GM18951 (cell line): ENCODE measurements around the gene DNAH7.
"Not testable (repeated sequence)": the region's sequence is repeated elsewhere in the genome, so short reads cannot be mapped to it uniquely, and the experiment has no call there.

Experiments used
- POLR2A ChIP-seq: IDR thresholded peaks from 4 replicates; pipeline ENCODE4 v1.6.1; 2011; ENCODE audit warnings: mild to moderate bottlenecking; ENCODE audit not compliant: insufficient read length, insufficient read depth; ENCODE audit errors: extremely low read depth
- in situ Hi-C: fragments of 300-500 bp; cut with MboI; formaldehyde crosslinking; loops from one replicate; pipeline ENCODE4 v1.12.0; 2022; ENCODE audit warnings: low sequenced_read_pairs, mixed read lengths, inconsistent platforms; ENCODE audit not compliant: unreplicated experiment

DNAH7 gene

DNA sequence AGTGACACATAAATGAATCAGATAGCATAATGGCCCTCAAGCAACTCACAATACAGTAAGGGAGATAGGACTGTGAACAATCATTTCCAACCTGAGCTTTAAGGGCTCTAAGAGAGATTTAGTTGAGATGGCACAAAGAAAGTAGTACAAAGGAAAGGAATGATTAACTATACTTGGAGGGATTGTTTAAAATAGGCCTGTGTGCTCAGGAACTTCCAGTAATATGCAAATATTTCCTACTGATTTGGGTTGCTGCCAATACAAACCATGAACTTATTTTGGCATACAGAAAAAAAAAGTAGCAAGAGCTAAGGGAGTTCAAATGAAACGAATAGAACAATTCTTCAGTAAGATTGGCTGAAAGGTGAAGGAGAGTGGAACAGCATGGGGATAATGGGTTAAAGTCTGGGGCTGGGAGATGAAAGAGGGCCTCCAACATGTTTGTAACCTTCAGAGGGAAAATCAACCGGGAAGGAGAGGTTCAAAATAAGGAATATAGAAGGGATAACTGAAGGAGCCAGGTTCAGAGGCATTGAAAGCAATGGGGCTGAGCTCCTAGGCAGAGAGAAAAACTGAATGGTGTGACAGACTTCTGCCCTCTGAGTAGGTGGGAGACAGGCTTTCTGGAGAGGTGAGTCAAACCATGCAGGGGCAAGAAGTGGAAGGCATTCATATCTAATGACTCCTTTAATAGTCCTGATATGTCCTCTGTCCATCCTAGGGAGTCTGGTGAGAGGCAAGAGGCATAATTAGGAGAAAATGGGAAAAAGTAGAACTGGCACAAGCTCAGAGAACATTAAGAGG is 83.5 kb downstream of the DNAH7 start:
- in situ Hi-C loops = no loop called here
- no peak for TF ChIP-seq POLR2A

DNA sequence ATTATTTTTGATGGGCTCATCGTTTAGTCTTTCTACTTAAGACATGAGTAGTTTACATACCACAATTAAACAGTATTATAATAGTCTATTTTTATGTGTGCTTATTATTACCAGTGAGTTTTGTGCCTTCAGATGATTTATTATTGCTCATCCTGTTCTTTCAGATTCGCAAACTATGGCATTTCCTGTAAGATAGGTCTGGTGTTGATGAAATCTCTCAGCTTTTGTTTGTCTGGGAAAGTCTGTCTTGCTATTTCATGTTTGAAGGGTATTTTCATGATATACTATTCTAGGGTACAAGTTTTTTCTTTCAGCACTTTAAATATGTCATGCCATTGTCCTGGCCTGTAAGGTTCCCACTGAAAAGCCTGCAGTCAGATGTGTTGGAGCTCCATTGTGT is 101.3 kb downstream of the DNAH7 start:
- in situ Hi-C loops = no loop called here
- no peak for TF ChIP-seq POLR2A

DNA sequence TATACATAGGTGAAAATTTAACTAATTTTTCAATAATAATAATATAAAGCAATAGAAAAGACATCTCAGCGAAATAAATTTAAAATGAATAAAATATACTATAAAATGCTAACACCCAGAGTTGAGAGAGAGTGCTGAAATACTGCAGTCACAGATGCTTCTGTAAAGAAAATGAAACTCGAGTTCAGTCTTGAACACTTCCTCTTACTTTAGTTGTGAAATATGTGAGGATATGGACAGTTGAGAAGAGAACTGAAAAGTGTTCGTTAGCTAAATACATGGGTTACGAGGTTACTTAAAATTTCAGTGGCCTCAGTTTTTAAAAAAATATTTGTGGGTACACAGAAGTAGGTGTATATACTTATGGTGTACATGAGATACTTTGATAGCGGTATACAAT is 106.8 kb downstream of the DNAH7 start:
- no peak for TF ChIP-seq POLR2A
- in situ Hi-C loops = no loop called here

DNA sequence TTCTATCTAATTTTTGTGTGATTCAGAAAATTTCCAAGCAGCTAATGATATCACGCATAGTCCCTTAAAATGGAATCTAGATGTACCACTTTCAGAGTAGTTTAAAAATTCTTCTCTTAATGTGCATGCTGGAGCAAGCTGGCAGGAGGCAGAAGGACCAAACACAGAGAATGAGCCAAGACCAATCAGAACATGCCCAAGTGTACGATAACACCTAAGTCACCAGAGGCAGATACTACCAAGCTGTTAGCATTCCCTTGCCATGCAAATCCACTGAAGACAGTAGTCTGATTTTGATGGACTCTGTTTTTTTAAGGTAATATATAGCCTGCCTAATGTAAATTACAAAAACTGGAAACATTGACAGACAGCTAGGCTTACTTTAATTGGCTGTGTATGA is 109.3 kb downstream of the DNAH7 start:
- no peak for TF ChIP-seq POLR2A
- in situ Hi-C loops = no loop called here

DNA sequence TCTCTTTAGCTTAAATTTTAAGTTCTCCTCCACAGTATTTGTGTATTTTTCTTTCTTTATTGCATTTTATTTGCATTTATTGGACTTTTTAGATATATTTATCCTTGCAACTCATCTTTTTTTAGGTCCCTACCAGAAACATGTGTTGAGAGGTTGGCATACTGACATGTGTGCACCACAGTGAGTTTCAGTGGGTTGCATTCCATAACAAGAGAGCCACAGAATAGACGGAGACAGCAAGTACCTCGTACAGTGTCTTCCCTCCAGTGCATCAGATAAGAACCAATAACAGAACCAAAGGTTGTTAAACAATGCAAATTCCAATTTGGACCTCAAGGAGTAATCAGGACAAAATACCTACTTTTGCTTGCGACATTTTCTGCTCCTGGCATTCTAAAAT is 111.9 kb downstream of the DNAH7 start:
- in situ Hi-C loops = no loop called here
- no peak for TF ChIP-seq POLR2A

DNA sequence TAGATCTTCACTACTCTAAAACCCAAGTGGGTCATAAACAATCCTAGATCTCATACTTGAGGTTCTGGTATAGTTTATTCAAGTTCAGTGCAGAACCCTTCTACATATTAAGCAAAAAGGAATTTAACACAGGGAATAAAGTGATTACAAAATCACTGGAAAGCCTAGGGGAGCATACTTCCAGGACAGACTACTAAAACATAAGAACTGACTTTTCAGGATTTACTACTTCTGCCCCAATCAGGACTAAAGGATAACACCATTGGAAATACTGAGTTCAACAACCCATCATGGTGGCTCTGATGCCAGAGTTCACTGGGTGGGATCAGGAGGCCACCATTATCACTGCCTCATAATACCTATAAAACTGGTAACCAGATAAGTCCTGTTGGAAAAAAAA is 123.6 kb downstream of the DNAH7 start:
- in situ Hi-C loops = no loop called here
- TF ChIP-seq POLR2A = no peak

DNA sequence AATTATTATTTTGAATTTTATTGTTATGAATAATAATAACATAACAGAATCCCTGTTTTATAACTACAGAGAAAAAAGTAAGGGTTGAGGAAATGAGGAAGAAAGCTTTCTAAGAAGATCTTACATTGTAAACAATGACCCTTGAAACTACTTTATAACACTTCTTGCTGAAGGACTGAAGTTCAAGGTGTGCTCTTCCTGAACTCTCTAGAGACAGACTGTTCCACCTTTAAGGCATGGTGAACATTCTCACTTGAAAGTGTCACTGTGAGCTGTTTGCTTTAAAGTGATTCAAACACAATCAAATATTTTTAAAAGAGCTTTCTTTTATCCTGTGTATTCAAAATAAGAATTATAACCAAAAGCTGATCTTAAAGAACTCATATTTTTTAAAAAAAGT is 131.5 kb downstream of the DNAH7 start:
- no peak for TF ChIP-seq POLR2A
- in situ Hi-C loops = no loop called here

DNA sequence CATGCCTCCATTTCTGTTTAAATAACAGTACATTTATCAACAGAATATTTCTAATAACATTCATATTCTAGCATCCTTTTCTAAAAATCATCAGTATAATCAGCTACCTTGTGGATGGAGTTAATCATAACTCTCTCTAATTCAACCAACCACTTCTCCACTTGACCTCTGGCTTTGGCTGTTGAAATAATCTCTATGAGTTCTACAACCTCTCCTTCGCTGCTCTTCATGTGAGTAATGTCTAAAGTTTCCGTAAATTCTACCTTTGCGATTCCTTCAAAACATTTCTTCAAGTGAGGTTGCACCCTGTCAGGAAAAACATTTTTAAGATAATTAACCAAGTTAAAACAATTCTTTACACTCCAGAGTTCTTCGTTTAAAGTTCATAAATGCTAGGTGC is 134.2 kb downstream of the DNAH7 start:
- TF ChIP-seq POLR2A = no peak
- in situ Hi-C loops = no loop called here

DNA sequence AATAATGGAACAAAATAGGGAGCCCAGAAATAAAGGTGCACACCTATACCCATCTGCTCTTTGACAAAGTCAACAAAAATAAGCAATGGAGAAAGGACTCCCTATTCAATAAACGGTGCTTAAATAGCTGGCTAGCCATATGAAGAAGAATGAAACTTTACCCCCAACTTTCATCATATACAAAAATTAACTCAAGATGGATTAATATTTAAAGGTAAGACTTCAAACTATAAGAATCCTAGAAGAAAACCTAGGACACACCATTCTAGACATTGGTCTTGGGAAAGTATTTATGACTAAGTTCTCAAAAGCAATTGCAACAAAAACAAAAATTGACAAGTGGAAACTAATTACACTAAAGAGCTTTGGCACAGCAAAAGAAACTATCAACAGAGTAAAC is 139.1 kb downstream of the DNAH7 start:
- in situ Hi-C loops = no loop called here
- TF ChIP-seq POLR2A = no peak

DNA sequence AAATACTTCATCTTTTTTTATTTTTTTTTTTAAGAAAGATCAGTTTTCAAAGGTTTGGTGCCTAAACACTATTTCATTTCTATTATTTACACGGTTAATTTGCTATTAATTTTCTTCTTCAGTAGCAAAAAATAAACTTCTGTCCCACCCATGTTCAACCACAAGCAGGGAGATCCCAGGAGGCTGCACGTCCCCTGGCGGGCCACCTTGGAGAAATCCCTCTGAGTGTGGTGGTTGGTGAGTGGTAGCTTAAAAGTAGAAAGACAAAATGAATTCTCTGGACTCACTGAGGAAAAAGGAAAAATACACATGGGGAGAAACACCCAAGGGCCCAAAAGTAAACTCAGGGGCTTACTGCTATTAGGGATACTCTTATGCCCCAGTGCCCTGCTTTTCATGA is 143.5 kb downstream of the DNAH7 start:
- in situ Hi-C loops = no loop called here
- TF ChIP-seq POLR2A = no peak

DNA sequence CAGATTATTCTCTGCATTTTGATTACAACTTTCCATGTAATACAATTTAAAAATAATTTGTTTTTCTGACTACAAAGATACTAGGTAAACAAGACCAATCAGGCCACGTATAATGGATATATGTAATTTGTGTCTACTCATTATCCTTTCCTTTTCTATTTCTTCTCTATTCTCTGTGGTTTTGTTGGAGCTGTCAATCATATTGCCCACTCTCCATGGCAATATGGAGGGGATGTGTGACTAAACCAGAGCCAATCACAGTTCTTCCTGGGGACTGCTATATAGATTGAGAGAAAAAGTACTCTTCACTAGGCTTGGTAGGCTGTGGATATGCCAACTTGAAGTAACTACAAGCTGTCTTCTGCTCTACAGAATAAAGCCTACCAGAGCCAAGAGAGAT is 144.7 kb downstream of the DNAH7 start:
- in situ Hi-C loops = no loop called here
- TF ChIP-seq POLR2A = no peak

DNA sequence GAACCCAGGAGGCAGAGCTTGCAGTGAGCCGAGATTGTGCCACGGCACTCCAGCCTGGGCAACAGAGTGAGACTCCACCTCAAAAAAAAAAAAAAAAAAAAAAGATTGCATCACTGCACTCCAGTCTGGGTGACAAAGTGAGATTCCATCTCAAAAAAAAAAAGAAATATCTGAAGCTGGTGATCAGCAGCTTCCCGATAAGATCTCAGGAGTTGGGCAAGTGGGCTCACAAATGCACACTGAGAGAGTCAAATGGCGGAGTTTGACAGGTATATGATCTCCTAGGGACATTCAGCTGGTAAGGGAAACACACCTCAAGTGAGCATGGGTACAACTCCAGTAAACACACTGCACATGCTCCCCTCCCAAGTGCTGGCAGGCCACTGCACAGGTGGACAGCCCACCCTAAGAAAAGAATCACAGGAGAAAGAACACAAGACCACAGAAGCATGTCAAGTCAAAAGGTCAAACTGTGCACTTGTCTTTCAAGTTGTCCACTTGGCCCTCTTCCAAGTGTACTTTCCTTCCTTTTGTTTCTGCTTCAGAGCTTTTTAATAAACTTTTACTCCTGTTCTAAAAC is 151.5 kb downstream of the DNAH7 start:
- in situ Hi-C loops = not testable (repeated sequence)

DNA sequence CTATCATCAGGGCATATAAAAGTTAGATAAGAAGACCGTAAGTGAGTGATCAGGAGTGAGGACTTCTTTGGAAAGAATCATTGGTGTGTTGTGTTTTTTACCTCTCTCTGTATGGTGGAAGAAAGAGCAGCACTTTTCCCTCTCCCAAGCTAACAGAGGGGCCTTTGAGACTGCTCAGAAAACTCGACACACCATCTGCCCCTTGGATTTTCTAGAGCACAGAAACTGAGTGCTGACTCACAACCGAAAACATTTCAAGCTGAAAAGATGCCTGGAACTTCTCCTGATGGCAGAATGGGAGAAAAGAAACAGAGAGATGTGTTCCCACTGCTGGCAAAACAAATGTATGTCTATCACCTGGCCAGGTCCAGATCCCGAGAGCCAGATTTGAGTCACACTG is 156.6 kb downstream of the DNAH7 start:
- no peak for TF ChIP-seq POLR2A
- in situ Hi-C loops = no loop called here

DNA sequence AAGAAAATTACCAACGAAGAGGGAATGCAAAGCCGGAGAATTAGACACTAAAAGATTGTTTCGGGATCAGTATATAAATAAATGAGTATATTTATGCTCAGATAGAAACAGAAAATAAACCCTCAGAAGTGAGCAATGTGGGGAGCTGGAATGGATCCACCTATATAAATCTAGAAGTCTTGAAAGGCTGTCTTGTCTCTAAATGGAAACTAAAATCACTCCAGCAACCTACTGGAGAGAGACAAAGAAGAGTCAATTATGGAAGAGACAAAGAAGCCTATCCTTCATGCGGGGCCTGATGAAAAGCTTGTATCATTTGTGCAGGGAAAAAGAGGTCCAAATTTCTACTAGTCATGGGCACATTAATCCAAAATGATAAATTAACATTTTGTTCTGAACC is 158.1 kb downstream of the DNAH7 start:
- TF ChIP-seq POLR2A = no peak
- in situ Hi-C loops = no loop called here
